ENCODE data around the gene COPG1. TPM values are rescaled to one million over a fixed set of nuclear protein-coding genes. Genes with fewer than 3 reads are reported as not detected.

Gene COPG1
- total RNA-seq, 1 donor from 2014 or later = 169 TPM

DNA sequence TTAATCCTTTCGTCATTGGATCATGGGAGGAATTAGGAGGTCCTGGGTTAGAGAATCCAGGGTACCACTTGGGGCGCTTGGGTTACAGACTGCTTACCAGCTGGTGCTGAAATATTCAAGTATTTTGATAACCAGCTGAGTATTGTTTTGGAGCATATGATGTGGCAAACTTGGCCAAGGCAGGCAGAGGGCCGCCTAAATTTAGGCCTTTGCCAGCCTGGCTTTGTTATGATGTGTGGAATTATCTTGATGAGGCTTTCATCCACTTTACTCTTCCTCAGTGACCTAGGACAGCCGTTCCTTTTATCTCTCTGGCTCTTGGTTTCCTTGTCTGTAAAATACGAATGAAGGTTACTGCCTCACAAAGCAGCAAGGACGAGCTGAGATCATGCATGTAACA is 6.9 kb downstream of the COPG1 start:
- no peak for DNase-seq (ENCODE audit: extremely low spot score, unreplicated experiment)
- TF ChIP-seq, protein P1, sequence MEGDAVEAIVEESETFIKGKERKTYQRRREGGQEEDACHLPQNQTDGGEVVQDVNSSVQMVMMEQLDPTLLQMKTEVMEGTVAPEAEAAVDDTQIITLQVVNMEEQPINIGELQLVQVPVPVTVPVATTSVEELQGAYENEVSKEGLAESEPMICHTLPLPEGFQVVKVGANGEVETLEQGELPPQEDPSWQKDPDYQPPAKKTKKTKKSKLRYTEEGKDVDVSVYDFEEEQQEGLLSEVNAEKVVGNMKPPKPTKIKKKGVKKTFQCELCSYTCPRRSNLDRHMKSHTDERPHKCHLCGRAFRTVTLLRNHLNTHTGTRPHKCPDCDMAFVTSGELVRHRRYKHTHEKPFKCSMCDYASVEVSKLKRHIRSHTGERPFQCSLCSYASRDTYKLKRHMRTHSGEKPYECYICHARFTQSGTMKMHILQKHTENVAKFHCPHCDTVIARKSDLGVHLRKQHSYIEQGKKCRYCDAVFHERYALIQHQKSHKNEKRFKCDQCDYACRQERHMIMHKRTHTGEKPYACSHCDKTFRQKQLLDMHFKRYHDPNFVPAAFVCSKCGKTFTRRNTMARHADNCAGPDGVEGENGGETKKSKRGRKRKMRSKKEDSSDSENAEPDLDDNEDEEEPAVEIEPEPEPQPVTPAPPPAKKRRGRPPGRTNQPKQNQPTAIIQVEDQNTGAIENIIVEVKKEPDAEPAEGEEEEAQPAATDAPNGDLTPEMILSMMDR (conservative IDR thresholded peaks at IDR 0.05) = no peak
- Mint-ChIP-seq H3K36me3 (peaks cover 7% of the 10 kb centered on the region), H3K9me3 (no peaks in the 10 kb centered on the region), H3K4me3 (no peak overlapping the region), H3K27ac (no peak overlapping the region), H3K4me1 (ENCODE audit: unreplicated experiment) (no peaks in the 10 kb centered on the region), H3K27me3 (no peaks in the 10 kb centered on the region)

DNA sequence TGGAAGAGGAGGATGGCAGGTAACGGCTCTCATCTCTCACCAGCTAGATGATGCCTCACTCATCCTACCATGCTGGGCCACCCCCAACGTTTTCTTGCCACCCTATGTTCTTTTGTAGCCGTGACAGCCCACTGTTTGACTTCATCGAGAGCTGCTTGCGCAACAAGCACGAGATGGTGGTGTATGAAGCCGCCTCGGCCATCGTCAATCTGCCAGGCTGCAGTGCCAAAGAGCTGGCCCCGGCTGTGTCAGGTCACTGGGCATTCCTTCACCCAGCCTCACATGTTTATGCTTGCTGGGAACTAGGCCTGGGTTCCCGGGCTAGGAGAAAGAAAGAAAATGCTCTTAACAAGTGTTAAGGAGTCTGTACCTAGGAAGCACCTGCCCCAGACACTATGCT is 8.2 kb downstream of the COPG1 start:
- no peaks in the 10 kb centered on the region for H3K27me3 Mint-ChIP-seq
- TF ChIP-seq, protein P1 (conservative IDR thresholded peaks at IDR 0.05) = no peak
- no peak overlapping the region for H3K27ac Mint-ChIP-seq
- no peaks in the 10 kb centered on the region for H3K4me1 Mint-ChIP-seq (ENCODE audit: unreplicated experiment)
- peaks cover 13% of the 10 kb centered on the region for H3K36me3 Mint-ChIP-seq
- no peak overlapping the region for H3K4me3 Mint-ChIP-seq
- H3K9me3 Mint-ChIP-seq = no peaks in the 10 kb centered on the region
- DNase-seq (ENCODE audit: extremely low spot score, unreplicated experiment) = no peak

DNA sequence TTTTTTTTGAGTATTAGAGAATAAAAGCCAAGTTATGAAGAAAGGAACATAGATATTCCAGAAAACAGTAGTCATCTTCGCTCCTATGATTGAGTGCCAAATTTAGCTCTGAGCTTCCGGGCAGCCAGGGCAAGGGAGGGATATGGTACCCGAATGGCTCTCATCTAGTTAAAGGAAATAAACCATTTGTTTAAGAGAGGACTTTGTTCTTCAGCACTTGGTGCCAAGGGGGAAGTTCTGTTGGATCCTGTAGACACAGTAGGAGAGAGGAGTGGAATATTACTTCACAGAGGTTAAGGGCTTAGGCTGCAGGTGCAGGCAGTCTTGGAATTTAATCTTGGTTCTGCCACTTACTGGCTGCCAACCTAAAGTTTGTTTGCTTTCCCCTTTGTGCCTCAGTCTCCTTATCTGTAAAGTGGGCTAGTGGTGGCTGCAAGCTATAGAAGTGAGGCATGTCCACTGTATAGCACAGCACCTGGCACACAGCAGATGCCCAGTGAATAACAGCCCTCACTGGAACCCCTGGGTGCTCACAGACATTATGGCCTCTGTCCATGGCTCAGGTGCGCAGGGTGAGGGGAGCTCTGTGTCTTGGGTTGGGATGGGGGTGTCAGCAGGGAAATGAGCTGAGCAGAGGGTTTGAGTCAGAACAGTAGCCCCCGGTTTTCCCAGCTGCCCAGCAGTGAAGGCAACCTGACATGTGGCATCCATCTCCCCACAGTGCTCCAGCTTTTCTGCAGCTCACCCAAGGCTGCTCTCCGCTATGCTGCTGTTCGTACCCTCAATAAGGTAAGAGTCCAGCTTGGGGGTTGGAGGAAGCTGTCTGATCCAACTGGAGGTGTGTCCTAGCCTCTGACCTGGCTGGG is 10.4 kb downstream of the COPG1 start:
- no peaks in the 10 kb centered on the region for H3K27me3 Mint-ChIP-seq
- no peak overlapping the region for H3K4me3 Mint-ChIP-seq
- H3K27ac Mint-ChIP-seq = no peak overlapping the region
- H3K36me3 Mint-ChIP-seq = peaks cover 18% of the 10 kb centered on the region
- TF ChIP-seq, protein P1 (conservative IDR thresholded peaks at IDR 0.05) = no peak
- H3K9me3 Mint-ChIP-seq = no peaks in the 10 kb centered on the region
- DNase-seq (ENCODE audit: extremely low spot score, unreplicated experiment) = no peak
- H3K4me1 Mint-ChIP-seq (ENCODE audit: unreplicated experiment) = no peaks in the 10 kb centered on the region

GRCh38 chr3:129260606-129261005 is 11.2 kb downstream of the COPG1 start:
- no peak for DNase-seq (ENCODE audit: extremely low spot score, unreplicated experiment)
- TF ChIP-seq, protein P1 (conservative IDR thresholded peaks at IDR 0.05) = no peak
- peaks cover 18% of the 10 kb centered on the region for H3K36me3 Mint-ChIP-seq
- no peak overlapping the region for H3K4me3 Mint-ChIP-seq
- no peak overlapping the region for H3K27ac Mint-ChIP-seq
- no peaks in the 10 kb centered on the region for H3K9me3 Mint-ChIP-seq
- H3K27me3 Mint-ChIP-seq = no peaks in the 10 kb centered on the region
- no peaks in the 10 kb centered on the region for H3K4me1 Mint-ChIP-seq (ENCODE audit: unreplicated experiment)

DNA sequence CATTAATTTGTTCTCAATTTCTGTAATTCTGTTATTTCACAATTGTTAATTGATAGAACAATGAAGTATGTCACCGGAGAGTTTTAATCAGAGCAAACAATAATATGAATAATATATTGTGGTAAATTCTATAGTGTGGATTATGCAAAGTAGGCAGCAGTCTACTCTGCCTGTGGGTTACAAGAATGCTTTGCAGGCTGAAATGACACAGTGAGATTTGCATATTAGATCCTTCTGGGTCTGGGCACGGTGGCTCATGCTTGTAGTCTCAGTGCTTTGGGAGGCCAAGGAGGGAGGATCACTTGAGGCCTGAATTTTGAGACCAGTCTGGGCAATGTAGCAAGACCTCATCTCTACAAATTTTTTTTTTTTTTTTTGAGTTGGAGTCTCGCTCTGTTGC is 12.5 kb downstream of the COPG1 start:
- H3K4me3 Mint-ChIP-seq = no peak overlapping the region
- peaks cover 24% of the 10 kb centered on the region for H3K36me3 Mint-ChIP-seq
- H3K4me1 Mint-ChIP-seq (ENCODE audit: unreplicated experiment) = no peaks in the 10 kb centered on the region
- H3K27ac Mint-ChIP-seq = no peak overlapping the region
- no peak for DNase-seq (ENCODE audit: extremely low spot score, unreplicated experiment)
- H3K27me3 Mint-ChIP-seq = no peaks in the 10 kb centered on the region
- TF ChIP-seq, protein P1 (conservative IDR thresholded peaks at IDR 0.05) = no peak
- H3K9me3 Mint-ChIP-seq = no peaks in the 10 kb centered on the region
